Karpas-422 (cell line): Measurements from ENCODE around the gene DUOXA2. TPM values are rescaled to one million over a fixed set of nuclear protein-coding genes. Genes with fewer than 3 reads are reported as not detected.
"Not testable (repeated sequence)": the region's sequence is repeated elsewhere in the genome, so short reads cannot be mapped to it uniquely, and the experiment has no call there.

ENCODE experiments used
- DNase-seq: peaks from one replicate; pipeline ENCODE4 v3.0.0-alpha.2; 2015
- H2AFZ ChIP-seq: fragments of 200-600 bp; sonication (generic); 2 replicates; pipeline ENCODE4 v1.6.1; 2014; ENCODE audit warnings: antibody characterized with exemption, low read length, mixed read lengths
- H3K27ac ChIP-seq: fragments of 200-600 bp; sonication (generic); 2 replicates; pipeline ENCODE4 v1.5.1; 2014; ENCODE audit warnings: mild to moderate bottlenecking, low read length, moderate library complexity
- H3K27me3 ChIP-seq: fragments of 200-600 bp; sonication (generic); 2 replicates; pipeline ENCODE4 v1.6.1; 2014; ENCODE audit warnings: low read length, mixed read lengths
- H3K36me3 ChIP-seq: fragments of 200-600 bp; sonication (generic); 2 replicates; pipeline ENCODE4 v1.6.1; 2014; ENCODE audit warnings: low read length, mixed read lengths; ENCODE audit not compliant: insufficient read depth
- H3K4me1 ChIP-seq: fragments of 200-600 bp; sonication (generic); 2 replicates; pipeline ENCODE4 v1.6.1; 2014; ENCODE audit warnings: mild to moderate bottlenecking, low read length, mixed read lengths
- H3K4me2 ChIP-seq: fragments of 200-600 bp; sonication (generic); 2 replicates; pipeline ENCODE4 v1.6.1; 2014; ENCODE audit warnings: low read length, low read depth, mild to moderate bottlenecking; ENCODE audit not compliant: poor library complexity, severe bottlenecking
- H3K4me3 ChIP-seq: fragments of 200-600 bp; sonication (generic); 2 replicates; pipeline ENCODE4 v1.5.1; 2014; ENCODE audit warnings: mild to moderate bottlenecking, antibody characterized with exemption, low read length, mixed read lengths
- H3K79me2 ChIP-seq: fragments of 200-600 bp; sonication (generic); 2 replicates; pipeline ENCODE4 v1.6.1; 2014; ENCODE audit warnings: mild to moderate bottlenecking, low read length, mixed read lengths
- H3K9ac ChIP-seq: fragments of 200-600 bp; sonication (generic); 2 replicates; pipeline ENCODE4 v1.6.0; 2014; ENCODE audit warnings: low read length
- H3K9me2 ChIP-seq: fragments of 200-600 bp; sonication (generic), shearing (Covaris generic); replicated peaks from 2 replicates; pipeline ENCODE4 v1.6.0; 2014; ENCODE audit warnings: mild to moderate bottlenecking, low read length, moderate library complexity; ENCODE audit not compliant: insufficient read depth
- H3K9me3 ChIP-seq: fragments of 300-700, 200-600 bp; sonication (generic); 2 replicates; pipeline ENCODE4 v1.6.1; 2014; ENCODE audit warnings: low read length, mixed read lengths
- H4K20me1 ChIP-seq: fragments of 200-600 bp; sonication (generic); 2 replicates; pipeline ENCODE4 v1.6.1; 2014; ENCODE audit warnings: mild to moderate bottlenecking, antibody characterized with exemption, low read length, low read depth; ENCODE audit not compliant: insufficient read depth
- total RNA-seq: library from RNA; depleted of rRNA; stranded (reverse); fragments of >200 nt; shearing (Covaris generic); gene quantifications from 2 replicates; pipeline ENCODE4 v1.2.3, GENCODE V29; 2014; ENCODE audit warnings: low replicate concordance

Gene DUOXA2
- total RNA-seq, 1 experiment from 2014 or later = not detected

- Histone ChIP-seq H3K27ac (no peak overlapping the region), H3K27me3 (no peaks in the 10 kb centered on the region), H3K4me3 (no peak overlapping the region), H3K9ac (no peak overlapping the region), H4K20me1 (no peaks in the 10 kb centered on the region), H3K9me2 (no peaks in the 10 kb centered on the region), H3K9me3 (no peaks in the 10 kb centered on the region), H3K79me2 (no peaks in the 10 kb centered on the region), H3K4me2 (no peak overlapping the region), H2AFZ (no peak overlapping the region), H3K4me1 (no peaks in the 10 kb centered on the region), H3K36me3 (no peaks in the 10 kb centered on the region)
- no peak for DNase-seq
These were observed 20.8 kb downstream of the DUOXA2 start for GRCh38 chr15:45134682-45135604.

GRCh38 chr15:45135705-45136377 is 21.7 kb downstream of the DUOXA2 start:
- H3K9me2 ChIP-seq, H3K9me3 ChIP-seq, H3K4me2 ChIP-seq, H3K36me3 ChIP-seq, H2AFZ ChIP-seq, H3K4me1 ChIP-seq, H3K79me2 ChIP-seq, H4K20me1 ChIP-seq, H3K4me3 ChIP-seq, H3K9ac ChIP-seq, H3K27ac ChIP-seq, H3K27me3 ChIP-seq, DNase-seq: not testable (repeated sequence)

GRCh38 chr15:45136378-45136764 is 22.2 kb downstream of the DUOXA2 start:
- Histone ChIP-seq H3K9ac (no peak overlapping the region), H3K27me3 (no peaks in the 10 kb centered on the region), H3K27ac (no peak overlapping the region), H4K20me1 (no peaks in the 10 kb centered on the region), H3K36me3 (no peaks in the 10 kb centered on the region), H2AFZ (no peak overlapping the region), H3K79me2 (no peaks in the 10 kb centered on the region), H3K4me1 (no peaks in the 10 kb centered on the region), H3K4me3 (no peak overlapping the region), H3K4me2 (no peak overlapping the region), H3K9me3 (no peaks in the 10 kb centered on the region), H3K9me2 (no peaks in the 10 kb centered on the region)
- no peak for DNase-seq

GRCh38 chr15:45137703-45138102 is 23.6 kb downstream of the DUOXA2 start:
- Histone ChIP-seq H3K4me1 (no peaks in the 10 kb centered on the region), H3K27ac (no peak overlapping the region), H3K4me3 (no peak overlapping the region), H3K36me3 (no peaks in the 10 kb centered on the region), H3K9me2 (no peaks in the 10 kb centered on the region), H4K20me1 (no peaks in the 10 kb centered on the region), H3K9ac (no peak overlapping the region), H3K4me2 (no peak overlapping the region), H3K79me2 (no peaks in the 10 kb centered on the region), H2AFZ (no peak overlapping the region), H3K9me3 (no peaks in the 10 kb centered on the region), H3K27me3 (no peaks in the 10 kb centered on the region)
- no peak for DNase-seq

- Histone ChIP-seq H3K27ac (no peak overlapping the region), H3K36me3 (no peaks in the 10 kb centered on the region), H3K9me2 (no peaks in the 10 kb centered on the region), H3K9me3 (no peaks in the 10 kb centered on the region), H3K4me1 (no peaks in the 10 kb centered on the region), H4K20me1 (no peaks in the 10 kb centered on the region), H3K4me2 (no peak overlapping the region), H3K27me3 (no peaks in the 10 kb centered on the region), H3K4me3 (no peak overlapping the region), H3K9ac (no peak overlapping the region), H2AFZ (no peak overlapping the region), H3K79me2 (no peaks in the 10 kb centered on the region)
- no peak for DNase-seq
These were observed 25.0 kb downstream of the DUOXA2 start for GRCh38 chr15:45138814-45139765.

GRCh38 chr15:45139770-45140169 is 25.6 kb downstream of the DUOXA2 start:
- H3K79me2 ChIP-seq = no peaks in the 10 kb centered on the region
- H3K27me3 ChIP-seq = no peaks in the 10 kb centered on the region
- DNase-seq = no peak
- no peak overlapping the region for H3K4me2 ChIP-seq
- no peaks in the 10 kb centered on the region for H3K36me3 ChIP-seq
- no peaks in the 10 kb centered on the region for H3K9me2 ChIP-seq
- no peaks in the 10 kb centered on the region for H3K4me1 ChIP-seq
- H3K9ac ChIP-seq = no peak overlapping the region
- H3K4me3 ChIP-seq = no peak overlapping the region
- H2AFZ ChIP-seq = no peak overlapping the region
- H4K20me1 ChIP-seq = no peaks in the 10 kb centered on the region
- H3K9me3 ChIP-seq = no peaks in the 10 kb centered on the region
- no peak overlapping the region for H3K27ac ChIP-seq

- H3K27ac ChIP-seq = no peak overlapping the region
- no peak for DNase-seq
- no peak overlapping the region for H2AFZ ChIP-seq
- no peaks in the 10 kb centered on the region for H3K27me3 ChIP-seq
- no peaks in the 10 kb centered on the region for H3K79me2 ChIP-seq
- no peak overlapping the region for H3K4me3 ChIP-seq
- H3K9me3 ChIP-seq = no peaks in the 10 kb centered on the region
- H3K9ac ChIP-seq = no peak overlapping the region
- no peaks in the 10 kb centered on the region for H3K36me3 ChIP-seq
- H3K4me2 ChIP-seq = no peak overlapping the region
- H4K20me1 ChIP-seq = no peaks in the 10 kb centered on the region
- H3K9me2 ChIP-seq = no peaks in the 10 kb centered on the region
- H3K4me1 ChIP-seq = no peaks in the 10 kb centered on the region
These were observed 26.6 kb downstream of the DUOXA2 start for GRCh38 chr15:45140557-45141250.
